GM18517 (cell line): Measurements from ENCODE around the gene RSPH6A.
"Not testable (repeated sequence)": the region's sequence is repeated elsewhere in the genome, so short reads cannot be mapped to it uniquely, and the experiment has no call there.

Experiments used
- ATAC-seq: cut with Tn5 transposase; IDR thresholded peaks from one replicate; pipeline ENCODE4 v1.9.1; 2021; ENCODE audit warnings: mild to moderate bottlenecking, moderate library complexity; ENCODE audit not compliant: unreplicated experiment

RSPH6A gene

DNA sequence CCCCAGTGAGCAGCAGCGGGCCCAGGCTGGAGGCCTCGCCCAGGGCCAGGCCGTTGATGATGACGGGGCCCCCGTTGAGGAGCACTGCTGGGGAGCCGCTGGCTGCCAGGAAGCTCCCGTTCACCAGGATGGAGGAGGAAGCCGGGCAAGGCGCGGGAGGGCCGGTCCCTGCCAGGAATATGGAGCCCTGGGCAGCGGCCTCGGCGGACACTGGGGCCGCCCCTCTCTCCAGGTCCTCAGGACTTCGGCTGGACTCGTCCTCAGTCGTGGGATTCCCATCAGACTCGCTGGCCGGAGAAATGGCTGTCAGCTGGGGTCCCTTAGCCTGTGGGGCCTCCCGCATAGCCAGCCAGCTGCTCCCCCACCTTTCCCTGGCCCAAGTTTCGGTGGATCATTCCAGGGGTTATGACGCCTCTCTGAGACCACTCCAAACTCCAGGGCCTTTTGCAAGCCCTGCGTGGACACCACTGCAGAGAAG lies 48.2 kb downstream of the RSPH6A start:
- no peak for ATAC-seq

DNA sequence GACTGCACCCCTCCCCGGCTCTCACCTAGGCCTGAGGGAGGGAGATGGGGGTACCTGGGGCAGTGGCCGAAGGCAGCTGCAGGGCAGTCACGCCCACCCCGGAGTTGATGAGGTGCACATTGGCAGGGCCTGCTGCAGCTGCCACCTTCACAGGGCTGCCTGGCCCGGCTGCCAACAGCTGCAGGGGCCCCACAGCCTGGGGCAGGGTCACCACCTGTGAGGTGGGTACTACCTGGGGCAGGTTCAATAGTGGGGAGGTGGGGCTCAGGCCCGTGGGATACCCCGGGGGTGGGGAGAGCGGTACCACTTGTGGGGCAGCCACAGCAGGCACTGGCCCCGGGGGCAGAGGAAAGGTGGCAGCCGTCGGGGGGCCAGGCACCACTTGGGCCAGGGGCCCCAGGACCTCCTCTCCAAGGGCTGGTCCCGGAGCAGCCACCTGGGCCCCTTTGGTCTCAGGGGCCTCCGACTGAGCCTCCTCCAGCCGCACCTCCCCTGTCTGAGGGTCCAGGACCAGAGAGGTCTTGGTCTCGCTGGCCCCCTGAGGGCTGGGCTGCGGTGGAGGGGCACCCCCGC lies 48.7 kb downstream of the RSPH6A start:
- no peak for ATAC-seq

DNA sequence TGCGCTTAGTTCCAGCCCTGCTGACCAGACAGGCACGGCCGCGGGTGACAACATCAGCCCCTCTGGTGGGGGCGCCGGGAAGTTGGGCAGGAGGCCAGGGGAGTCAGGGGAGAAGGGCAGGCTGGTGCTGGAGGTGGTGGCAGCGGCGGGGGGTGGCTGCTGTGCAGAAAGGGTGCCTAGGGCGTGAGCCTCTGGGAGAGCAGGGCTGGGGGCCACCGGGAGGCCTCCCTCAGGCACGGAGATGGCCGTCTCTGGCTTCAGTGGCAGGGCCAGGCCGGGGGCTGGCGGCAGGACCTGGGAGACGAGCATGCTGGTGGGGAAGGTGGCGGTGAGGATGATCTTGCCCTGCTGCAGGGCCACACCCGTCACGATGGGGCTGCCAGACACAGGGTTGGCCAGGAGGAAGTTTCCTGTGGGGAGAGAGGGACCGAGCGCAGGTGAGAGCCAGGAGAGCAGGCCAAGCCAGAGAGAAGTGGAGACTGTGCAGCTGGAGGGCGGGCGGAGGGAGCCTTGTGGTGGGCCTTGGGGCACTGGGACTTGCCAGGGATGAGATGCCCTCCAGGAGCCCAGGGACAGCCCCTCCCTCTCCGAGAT lies 49.3 kb downstream of the RSPH6A start:
- no peak for ATAC-seq

DNA sequence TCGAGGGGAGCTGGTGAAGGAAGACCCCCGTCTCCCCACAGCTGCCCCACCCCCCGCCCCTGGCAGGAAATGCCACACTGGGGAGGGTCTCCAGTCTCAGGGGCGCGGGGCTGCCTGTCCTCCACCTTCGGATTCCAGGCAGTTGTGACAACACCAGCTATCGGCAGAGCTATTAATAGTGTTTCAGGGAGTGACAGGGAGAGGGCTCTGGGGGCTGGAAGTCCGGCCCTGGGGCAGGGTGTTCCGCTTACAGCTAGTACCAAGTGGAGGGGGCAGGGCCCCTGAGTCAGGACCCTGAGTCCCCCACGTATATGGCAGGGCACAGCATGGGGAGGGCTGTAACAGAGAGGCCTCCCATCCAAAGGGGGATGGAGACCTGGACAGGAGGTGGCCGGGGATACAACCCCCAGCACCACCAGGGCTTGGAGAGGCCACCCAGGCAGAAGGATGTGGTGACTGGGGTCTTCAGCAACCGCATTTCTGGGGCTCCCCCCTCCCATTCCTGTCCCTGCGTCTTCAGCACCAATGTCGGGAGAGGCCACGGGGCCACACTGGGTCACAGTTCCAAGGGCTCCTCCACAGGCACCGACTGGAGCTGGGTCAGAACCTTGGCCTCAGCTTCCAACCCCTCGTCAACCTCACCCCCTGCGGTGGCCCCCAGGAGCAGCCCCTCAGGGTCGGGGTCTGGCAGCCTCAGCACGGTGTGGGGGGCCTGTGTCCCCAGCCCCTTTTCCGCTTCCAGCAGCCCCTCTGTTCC lies 50.0 kb downstream of the RSPH6A start:
- no peak for ATAC-seq

DNA sequence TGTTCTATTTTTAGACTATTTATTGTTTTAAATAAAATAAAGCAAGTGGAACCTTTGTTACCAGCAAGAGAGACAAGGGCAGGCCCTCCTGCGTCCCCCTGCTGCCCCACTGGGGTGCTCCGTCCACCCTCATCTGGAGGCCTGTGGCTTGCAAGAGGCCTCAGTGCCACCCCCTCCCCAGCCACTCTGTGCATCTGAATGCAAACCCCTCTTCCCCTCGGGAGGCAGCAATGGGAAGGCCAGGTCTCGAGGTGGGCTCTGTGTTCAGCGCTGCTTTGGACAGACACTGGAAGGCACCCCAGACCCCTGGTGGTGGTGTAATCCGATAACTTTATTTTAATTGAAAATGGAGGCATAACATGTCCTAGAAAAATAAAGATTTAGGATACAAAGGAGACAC lies 50.6 kb downstream of the RSPH6A start:
- no peak for ATAC-seq

DNA sequence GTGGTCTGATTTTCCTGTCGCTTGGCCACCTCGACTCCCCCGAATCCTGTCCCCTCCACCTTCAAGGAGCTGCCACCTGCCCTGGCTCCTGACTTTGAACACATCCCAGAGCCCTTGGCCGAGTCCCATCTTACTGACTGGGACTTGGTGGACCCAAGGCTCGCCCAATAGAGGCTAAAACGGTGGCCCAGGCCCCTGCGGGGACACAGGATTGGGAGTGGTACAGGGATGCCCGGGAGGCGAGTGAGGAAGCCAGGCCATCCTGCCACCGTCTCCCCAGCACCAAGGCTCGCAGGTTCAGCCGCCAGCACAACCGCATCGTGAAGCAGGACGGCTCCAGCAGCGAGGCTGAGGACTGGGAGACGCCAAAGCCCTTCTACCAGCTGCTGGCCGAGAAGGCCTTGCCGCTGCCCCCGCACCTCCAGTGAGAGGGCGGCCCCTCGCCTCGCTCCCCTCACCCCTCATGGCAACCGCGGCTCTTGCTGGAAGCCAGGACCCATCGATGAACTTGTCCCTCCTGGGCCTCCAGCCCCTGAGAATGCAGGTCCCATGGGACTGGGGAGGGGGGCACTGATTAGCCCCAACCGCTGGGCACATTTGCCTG lies 51.3 kb downstream of the RSPH6A start:
- ATAC-seq = no peak

DNA sequence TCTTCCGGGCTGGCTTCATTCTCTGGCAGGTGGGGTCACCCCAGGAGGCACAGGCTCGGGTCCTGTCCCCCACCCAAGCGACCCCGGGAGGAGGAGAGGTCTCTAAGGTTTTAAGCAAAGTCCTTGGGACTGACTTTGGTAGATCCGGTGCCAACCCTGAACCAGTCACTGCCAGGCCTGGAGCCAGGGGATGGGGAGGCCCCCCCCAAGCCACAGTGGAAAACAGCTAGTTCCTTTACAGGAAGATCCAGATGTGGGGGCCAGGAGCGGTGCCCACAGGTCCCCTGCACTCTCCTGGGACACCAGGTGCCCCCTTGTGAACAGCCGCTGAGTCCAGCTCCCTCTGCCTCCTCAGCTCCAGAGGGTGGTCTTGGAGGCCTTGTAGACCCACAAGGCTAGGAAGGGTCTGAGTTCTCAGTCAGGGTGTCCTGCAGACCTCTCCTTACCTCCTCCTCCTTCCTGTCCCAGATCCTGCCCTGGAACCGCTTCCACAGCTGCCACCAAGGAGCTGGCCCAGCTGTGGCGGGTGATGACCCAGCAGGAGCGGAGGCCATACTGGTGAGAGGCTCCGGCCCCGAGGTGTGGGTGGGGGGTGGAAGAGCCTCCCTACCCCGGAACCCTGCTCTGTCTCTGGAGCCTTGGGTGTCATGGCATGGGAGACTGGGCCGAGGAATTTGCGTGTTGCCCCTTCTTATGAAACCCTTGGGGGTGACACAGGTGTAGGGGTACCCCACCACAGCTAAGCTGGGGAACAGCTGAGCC lies 52.1 kb downstream of the RSPH6A start:
- no peak for ATAC-seq

DNA sequence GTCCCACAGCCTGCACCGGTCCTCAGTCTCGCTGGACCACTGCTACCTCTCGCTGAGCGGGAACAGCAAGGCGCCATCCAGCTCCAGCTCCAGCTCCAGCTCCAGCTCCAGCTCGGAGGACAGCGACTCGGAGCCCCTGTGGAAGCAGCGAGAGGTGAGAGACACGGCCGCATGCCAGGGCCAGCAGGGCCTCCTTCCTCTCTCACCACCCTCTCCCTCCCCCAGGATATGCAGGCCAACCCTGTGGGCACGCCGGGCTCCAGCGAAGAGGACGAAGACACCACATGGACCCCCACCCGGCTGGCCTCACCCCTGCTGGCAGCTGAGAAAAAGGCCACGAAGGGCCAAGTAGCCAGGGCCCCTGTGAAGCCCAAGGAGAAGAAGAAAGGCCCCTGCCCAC lies 53.4 kb downstream of the RSPH6A start:
- ATAC-seq = no peak

DNA sequence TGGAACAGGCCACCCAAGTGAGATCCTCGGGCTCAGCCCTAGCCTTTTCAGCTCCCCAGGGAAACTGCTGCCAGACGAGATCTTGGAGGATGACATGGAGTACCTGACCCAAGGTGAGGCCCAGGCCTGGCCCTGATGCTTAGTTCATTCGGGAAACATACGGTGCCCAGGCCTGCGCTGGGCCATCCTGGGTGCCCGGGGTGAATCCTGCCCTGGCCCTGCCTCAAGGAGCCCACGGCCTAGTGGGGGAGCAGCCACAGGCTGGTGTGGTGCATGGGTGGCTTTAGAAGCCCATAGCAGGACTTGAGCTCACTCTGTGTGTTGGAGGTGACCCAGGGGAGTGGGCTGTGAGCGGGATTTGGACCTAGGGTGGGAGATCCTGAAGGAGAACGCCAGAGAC lies 56.2 kb downstream of the RSPH6A start:
- ATAC-seq = no peak

DNA sequence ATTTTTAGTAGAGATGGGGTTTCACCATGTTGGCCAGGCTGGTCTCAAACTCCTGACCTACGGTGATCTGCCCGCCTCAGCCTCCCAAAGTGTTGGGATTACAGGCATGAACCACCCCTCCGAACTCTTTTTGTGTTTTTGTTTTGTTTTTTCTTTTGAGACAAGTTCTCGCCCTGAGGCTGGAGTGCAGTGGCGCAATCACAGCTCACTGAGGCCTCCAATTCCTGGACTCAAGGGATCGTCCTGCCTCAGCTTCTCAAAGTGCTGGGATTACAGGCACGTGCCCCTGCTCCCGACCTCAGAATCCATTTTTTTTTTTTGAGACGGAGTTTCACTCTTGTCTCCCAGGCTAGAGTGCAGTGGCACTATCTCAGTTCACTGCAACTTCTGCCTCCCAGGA lies 57.4 kb downstream of the RSPH6A start:
- ATAC-seq = no peak

DNA sequence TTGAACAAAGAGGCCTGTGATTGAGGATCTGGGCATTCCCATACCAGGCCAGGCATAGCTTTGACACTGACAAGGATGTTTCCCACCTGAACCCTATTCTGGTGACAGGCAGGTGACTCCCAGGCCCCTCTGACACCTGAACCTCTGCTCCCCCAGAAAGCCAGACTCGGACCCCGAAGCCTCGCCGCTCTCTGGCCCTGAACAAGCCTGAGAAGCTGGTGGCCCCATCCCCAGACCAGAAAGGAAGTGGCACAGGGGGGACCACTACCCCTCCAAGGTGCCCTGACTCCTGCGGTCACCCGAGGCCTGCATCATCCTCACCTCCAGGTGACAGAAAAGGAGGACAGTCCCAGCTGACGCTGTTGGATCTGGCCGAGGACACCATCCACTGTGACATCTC lies 60.8 kb downstream of the RSPH6A start:
- no peak for ATAC-seq

DNA sequence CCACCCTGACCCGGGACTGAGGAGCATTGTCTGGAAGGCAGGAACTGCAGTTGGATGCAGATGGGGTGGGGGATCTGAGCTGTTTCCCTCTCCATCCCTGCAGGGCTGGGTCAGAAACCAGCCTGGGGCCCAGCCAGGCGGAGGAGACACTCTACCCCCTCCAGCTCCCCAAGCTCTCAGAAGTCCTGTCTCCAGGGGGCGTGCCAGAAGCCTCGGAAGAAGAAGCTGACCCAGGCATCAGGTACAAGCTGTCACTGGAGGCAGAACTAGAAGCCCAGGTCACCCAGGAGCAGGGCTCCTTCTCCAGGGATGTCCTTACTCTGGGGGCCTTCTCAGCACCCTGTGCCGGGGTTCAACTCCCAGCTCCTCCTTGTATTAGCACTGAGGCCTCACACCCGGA lies 61.6 kb downstream of the RSPH6A start:
- ATAC-seq = no peak

DNA sequence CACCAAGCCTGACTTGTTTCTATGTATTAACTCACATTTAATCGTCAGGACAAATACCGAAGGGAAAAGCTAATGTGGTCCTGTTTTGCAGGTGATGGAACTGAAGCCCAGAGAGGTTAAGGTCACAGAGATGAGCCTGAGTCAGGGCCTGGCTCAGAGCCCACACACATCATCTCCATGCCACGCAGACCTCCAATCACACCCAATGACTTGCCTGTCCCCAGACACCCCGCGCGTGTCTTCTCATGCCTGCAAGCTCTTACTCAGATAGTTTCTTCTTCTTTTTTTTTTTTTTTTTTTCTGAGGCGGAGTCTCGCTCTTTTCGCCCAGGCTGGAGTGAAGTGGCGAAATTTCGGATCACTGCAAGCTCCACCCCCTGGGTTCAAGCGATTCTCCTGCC lies 62.5 kb downstream of the RSPH6A start:
- no peak for ATAC-seq

DNA sequence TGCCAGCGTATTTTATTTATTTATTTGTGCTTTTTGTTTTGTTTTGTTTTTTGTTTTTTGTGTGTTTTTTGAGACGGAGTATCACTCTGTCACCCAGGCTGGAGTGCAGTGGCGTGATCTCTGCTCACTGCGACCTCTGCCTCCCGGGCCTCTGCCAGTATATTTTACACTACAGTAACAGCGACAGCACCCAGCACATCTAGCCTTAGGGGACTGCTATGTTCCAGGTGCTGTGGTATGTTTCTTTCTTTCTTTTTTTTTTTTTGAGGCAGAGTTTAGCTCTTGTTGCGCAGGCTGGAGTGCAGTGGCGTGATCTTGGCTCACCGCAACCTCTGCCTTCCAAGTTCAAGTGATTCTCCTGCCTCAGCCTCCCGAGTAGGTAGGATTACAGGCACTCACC lies 63.6 kb downstream of the RSPH6A start:
- not testable (repeated sequence) for ATAC-seq

DNA sequence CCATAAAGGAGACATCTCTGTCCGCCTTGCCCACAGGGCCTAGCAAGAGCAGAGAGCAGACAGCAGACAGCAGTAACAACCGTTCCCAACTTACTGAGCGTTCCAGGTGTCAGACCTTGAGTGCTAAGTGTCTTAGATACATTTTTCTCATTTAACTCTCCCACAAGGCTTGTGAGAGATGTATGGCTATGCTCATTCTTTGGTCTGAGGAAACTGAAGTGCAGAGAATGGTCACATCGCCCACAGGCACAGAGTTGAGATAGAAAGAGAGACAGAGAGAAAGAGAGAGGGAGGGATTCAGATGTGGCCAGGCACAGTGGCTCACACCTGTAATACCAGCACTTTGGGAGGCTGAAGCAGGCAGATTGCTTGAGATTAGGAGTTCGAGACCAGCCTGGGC lies 67.6 kb downstream of the RSPH6A start:
- ATAC-seq = no peak

DNA sequence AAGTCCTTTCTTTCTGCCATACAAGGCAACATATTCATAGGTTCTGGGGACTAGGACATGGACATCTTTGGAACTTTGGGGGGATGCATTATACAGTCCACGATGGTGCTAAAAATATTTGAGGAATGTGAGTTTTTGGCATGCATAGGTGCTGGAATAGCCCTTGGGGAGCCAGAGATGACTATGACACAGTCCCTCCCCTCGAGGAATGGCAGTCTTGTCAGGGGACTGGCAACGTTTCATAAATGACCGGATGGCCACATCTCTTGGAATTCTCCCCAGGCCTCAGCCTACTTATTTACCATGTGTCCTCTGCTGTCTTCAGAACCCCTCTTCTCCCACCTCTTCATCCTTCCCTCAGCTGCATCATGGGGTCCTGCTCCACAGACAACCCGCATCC lies 68.2 kb downstream of the RSPH6A start:
- no peak for ATAC-seq
